ENCODE results near the gene TYRP1. TPM values are rescaled to one million over a fixed set of nuclear protein-coding genes. Genes with fewer than 3 reads are reported as not detected.

TYRP1 gene
- polyA plus RNA-seq, 1 of the 3 experiments (the other 2 are of a cell fraction), result not detected

DNA sequence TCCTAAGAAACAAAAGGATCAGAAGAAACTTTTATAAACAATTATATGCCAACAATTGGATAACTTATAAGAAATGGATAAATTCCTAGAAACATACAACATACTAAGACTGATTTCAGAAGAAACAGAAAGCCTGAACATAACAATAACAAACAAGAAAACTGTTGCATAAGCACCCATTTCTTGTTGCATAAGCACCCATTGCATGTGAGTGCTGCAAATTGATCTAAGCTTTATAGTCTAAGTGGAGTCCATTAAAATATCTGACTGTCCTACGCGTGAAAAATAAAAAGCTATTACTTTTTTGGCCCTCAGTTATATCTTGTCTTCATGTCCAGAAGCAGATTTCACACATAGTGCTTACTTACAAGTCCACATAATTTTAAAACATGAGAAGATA lies 19.3 kb downstream of the TYRP1 start:
- Histone ChIP-seq H3K4me1 (ENCODE audit: control insufficient read depth in 1 of 2, insufficient read depth in 2 of 2, low read depth in 1 of 2, low read length in 1 of 2) (no peaks in the 10 kb centered on the region; a peak in 2 of 4 replicates), H3K9me2 (no peaks in the 10 kb centered on the region), H3F3A (replicated peaks; ENCODE audit: insufficient read depth) (peaks cover 4% of the 10 kb centered on the region), H3K9me3 (no peaks in the 10 kb centered on the region; the same call in 1 of the 2 replicates), H3K27me3 (ENCODE audit: insufficient read depth) (no peaks in the 10 kb centered on the region), H3K4me3 (ENCODE audit: low read depth in 2 of 2, low read length in 1 of 2) (no peak overlapping the region), H3K9ac (no peak overlapping the region), H3K4me2 (no peak overlapping the region), H3K36me3 (replicated peaks in 1 of 2; ENCODE audit: control insufficient read depth in 1 of 2, insufficient read depth in 2 of 2, low read length in 1 of 2) (peaks cover 0 to 4% of the 10 kb centered on the region in 2 experiments), H2AFZ (ENCODE audit: low read depth) (no peak overlapping the region), H4K20me1 (ENCODE audit: insufficient read depth) (no peaks in the 10 kb centered on the region), H3K27ac (ENCODE audit: low read depth in 2 of 2, low read length in 1 of 2) (no peak overlapping the region), H3K79me2 (ENCODE audit: insufficient read depth) (no peaks in the 10 kb centered on the region)
- no peak for TF ChIP-seq FOXM1 (IDR thresholded peaks at IDR 0.05; ENCODE audit: low read depth)
- ChIA-PET POLR2A (no interaction called here), CTCF (interaction anchor here (1.4 to 1.9 kb wide), 2 partner anchors 10 to 376 kb away, joined by 3 to 14 read pairs; no protein-coding TSS in a partner anchor)
- 96% methylated on average over 2 of the region's 2 CpGs for WGBS (ENCODE audit: low lambda C conversion rate)
- DNase-seq, result no peak

- no peak overlapping the region for H3K27ac ChIP-seq (ENCODE audit: low read depth in 2 of 2, low read length in 1 of 2)
- H3K9me2 ChIP-seq, result no peaks in the 10 kb centered on the region
- no peak overlapping the region for H3K9ac ChIP-seq
- H3K4me1 ChIP-seq (ENCODE audit: control insufficient read depth in 1 of 2, insufficient read depth in 2 of 2, low read depth in 1 of 2, low read length in 1 of 2), result peaks cover 0 to 7% of the 10 kb centered on the region in 2 experiments; a peak in 2 of 4 replicates
- ChIA-PET POLR2A (no interaction called here), CTCF (interaction anchor here (1.3 to 2.6 kb wide), 2 partner anchors 13 kb away, joined by 3 to 10 read pairs; no protein-coding TSS in a partner anchor)
- DNase-seq, result no peak
- H3K36me3 ChIP-seq (replicated peaks in 1 of 2; ENCODE audit: control insufficient read depth in 1 of 2, insufficient read depth in 2 of 2, low read length in 1 of 2), result peaks cover 0 to 4% of the 10 kb centered on the region in 2 experiments
- TF ChIP-seq CTCF (IDR thresholded peaks at IDR 0.05), result no peak
- no peak for TF ChIP-seq PBX3 (IDR thresholded peaks at IDR 0.05)
- TF ChIP-seq POLR2AphosphoS5 (IDR thresholded peaks at IDR 0.05; ENCODE audit: low read depth, low read length), result no peak
- TF ChIP-seq, protein P1, sequence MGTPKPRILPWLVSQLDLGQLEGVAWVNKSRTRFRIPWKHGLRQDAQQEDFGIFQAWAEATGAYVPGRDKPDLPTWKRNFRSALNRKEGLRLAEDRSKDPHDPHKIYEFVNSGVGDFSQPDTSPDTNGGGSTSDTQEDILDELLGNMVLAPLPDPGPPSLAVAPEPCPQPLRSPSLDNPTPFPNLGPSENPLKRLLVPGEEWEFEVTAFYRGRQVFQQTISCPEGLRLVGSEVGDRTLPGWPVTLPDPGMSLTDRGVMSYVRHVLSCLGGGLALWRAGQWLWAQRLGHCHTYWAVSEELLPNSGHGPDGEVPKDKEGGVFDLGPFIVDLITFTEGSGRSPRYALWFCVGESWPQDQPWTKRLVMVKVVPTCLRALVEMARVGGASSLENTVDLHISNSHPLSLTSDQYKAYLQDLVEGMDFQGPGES (IDR thresholded peaks at IDR 0.05; ENCODE audit: low read depth, low read length), result no peak
- H2AFZ ChIP-seq (ENCODE audit: low read depth), result no peak overlapping the region; the same call in 1 of the 2 replicates
- H3K9me3 ChIP-seq, result no peaks in the 10 kb centered on the region; the same call in 1 of the 2 replicates
- no peaks in the 10 kb centered on the region for H3K27me3 ChIP-seq (ENCODE audit: insufficient read depth)
- H3K4me2 ChIP-seq, result no peak overlapping the region
- no peaks in the 10 kb centered on the region for H3K79me2 ChIP-seq (ENCODE audit: insufficient read depth)
- WGBS (ENCODE audit: low lambda C conversion rate), result 90% methylated on average over 3 of the region's 3 CpGs
- H3F3A ChIP-seq (replicated peaks; ENCODE audit: insufficient read depth), result no peaks in the 10 kb centered on the region
- H3K4me3 ChIP-seq (ENCODE audit: low read depth in 2 of 2, low read length in 1 of 2), result no peak overlapping the region
- H4K20me1 ChIP-seq (ENCODE audit: insufficient read depth), result no peaks in the 10 kb centered on the region
Measured at GRCh38 chr9:12715268-12715667, 22.1 kb downstream of the TYRP1 start.
